GM21526 (cell line): ENCODE measurements around the gene ZNF541.

Source experiments
- ATAC-seq: cut with Tn5 transposase; IDR thresholded peaks from one replicate; pipeline ENCODE4 v1.9.1; 2021; ENCODE audit warnings: moderate library complexity; ENCODE audit not compliant: unreplicated experiment, low FRiP score

Gene ZNF541

DNA sequence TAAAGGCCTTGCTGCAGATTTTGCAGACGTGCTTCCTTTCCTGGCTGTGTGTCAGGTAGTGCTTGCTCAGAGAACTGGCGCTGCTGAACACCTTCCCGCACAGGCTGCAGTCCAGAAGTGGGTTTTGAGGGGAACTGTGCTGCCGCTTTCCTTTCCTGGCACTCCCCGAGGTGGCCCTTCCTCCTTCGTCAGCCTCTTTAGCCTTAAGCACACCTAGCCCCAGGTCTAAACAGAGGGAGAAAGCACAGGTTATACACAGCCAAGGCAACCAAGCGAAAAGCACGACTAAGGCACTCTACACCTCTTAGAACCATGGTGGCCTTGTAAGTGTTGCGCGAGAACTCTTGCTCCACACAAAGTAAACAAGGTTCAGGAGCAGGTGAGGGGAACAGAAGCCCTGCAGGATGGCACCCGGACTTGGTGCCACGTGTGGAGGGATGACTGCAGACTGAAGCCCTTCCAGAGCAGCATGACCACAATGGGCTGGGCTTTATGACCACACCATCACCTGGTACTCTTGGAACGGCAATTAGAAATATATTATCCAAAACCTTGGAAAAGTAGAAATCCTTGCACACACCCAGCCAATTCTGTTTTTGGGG is 23.6 kb downstream of the ZNF541 start:
- ATAC-seq: no peak

DNA sequence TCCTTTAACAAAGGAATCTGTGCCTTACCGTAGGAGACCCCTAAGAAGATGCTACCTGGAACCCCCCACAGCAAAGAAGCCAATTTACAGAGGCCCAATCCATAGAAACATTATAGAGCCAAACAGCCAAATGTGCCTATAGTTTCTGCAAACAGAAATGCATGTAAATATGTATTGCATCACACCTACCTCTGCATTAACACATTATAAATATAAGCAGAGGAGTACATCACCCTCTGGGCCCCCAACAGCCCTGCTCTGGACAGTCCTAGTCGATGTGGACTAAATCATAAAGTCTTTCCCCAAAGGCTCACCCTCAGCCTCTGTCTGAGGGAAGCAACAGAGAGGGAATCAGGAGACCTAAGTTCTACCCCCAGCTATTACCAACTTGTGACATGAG is 25.7 kb downstream of the ZNF541 start:
- ATAC-seq: no peak

DNA sequence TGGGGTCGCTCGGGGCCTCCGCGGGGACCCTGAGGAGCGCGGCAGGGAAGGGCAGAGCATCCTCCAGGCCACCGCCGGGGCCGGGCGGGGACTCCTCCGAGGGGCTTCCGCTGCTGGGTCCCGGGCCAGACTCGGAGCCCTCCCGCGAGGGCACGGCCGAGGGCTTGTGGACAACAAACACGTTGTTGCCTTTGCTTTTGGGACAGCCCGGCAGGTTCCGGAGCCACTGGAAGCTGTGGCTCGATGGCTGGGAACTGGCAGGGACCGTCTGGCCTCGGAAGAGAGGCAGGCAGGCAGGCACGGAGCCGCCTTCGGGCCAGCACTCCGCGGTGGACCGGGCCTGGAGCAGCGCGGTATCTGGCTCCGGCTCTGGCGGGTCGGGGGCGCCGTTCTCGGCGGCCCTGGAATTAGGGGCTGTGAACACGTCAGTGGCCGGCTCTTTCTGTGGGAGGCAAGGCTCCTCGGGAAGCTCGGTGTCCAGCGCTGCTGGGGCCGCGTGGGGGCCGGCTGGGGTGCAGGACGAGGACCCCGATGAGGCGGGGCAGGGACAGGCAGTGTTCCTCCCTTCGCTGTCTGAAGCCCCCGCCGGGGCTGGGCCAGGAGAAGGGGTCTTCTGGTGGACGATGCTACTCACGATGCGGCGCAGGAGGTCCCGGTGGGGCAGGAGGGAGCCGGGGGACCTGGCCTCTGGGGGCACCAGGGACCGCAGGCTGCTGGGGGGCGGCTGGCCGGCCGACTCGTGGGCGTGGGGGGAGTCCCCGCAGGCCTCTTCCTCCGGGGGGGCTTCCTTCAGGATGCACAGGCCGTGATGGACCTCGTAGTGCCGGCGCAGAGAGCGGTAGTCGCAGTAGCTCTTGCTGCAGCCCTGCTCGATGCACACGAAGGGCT is 27.6 kb downstream of the ZNF541 start:
- ATAC-seq: no peak

DNA sequence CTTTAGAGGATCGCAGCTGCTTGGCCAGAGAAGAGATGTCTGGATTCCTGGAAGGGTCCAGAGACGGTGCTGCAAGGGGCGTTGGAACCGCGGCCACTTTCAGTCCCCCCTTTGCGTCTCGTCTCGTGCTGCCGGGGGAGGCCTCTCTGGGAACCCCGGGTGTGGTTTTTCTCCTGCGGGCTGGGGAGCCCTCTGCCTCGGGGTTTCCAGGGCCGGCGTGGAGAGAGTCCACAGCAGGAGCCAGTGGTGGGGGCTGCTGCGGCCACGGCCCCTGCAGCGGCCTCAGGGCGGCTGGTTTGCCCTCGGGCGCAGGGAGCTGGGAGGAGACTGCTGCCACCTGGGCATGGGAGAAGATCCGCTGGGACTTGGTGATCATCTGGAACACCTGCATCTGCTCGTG is 28.5 kb downstream of the ZNF541 start:
- ATAC-seq: no peak

DNA sequence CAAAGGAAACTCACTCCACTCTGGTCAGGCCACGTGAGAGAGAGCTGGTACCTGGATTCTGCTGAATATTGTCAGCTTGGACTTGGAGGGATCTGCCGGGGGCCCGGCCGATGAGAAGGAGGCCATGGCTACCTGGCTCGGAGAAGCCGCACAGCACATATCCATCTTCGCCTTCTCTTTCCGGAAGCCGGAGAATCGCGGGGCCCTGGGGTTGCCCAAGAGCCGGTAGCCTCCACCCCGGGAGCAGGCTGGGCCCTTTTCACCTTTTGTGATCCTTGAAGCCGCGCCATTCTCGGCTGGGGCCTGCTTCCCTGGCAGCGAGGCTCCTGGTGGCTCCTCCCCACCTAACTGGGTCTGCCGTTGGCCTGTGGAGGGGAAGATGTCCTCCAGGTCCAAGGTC is 28.9 kb downstream of the ZNF541 start:
- no peak for ATAC-seq

DNA sequence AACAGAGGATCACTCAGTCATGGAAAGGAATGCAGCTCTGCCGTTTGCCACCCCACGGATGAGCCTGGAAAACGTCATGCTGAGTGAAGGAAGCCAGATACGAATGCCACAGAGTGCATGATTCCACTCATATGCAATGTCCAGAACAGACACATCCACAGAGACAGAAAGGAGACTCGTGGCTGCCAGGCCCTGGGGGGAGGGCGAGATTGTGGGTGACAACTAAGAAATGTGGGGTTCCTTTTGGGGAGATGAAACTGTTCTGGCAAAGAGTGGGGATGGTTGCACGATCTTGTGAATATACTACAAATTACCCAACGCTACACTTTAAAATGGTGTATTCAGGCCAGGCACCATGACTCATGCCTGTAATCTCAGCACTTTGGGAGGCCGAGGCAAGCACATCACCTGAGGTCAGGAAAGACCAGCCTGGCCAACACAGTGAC is 30.9 kb downstream of the ZNF541 start:
- no peak for ATAC-seq

DNA sequence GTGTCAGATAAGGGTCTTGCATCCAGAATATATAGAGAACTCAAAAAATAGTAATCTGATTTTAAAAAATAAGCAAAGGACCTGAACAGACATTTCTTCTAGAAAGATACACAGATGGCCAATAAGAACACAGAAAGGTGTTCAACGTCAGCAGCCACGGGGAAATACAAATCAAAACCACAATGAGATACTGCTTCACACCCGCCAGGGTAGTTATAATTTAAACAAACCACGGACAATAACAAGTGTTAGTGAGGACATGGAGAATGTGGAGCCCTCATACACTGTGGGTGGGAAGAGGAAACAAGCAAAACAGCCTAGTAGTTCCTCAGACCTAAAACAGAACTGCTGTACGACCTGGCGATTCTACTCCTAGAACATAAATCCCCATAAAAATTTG is 31.4 kb downstream of the ZNF541 start:
- ATAC-seq: no peak

DNA sequence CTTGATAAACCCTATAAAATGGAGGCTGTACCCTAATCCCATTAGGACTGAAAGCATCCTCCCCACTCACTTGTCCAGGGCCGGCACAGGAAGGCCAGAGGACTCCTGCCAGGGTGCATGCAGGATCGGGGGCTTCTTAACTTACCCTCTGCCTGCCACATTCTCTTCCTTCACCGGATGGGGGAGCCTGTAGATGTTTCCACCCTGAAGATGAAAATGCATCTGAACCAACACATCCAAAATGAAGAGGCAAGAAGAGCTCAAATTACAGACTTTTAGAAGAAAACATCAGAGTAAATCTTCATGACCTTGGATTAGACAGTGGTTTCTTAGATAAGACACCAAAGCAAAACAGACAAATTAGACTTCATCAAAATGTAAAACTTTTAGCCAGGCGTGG is 32.2 kb downstream of the ZNF541 start:
- ATAC-seq: no peak

DNA sequence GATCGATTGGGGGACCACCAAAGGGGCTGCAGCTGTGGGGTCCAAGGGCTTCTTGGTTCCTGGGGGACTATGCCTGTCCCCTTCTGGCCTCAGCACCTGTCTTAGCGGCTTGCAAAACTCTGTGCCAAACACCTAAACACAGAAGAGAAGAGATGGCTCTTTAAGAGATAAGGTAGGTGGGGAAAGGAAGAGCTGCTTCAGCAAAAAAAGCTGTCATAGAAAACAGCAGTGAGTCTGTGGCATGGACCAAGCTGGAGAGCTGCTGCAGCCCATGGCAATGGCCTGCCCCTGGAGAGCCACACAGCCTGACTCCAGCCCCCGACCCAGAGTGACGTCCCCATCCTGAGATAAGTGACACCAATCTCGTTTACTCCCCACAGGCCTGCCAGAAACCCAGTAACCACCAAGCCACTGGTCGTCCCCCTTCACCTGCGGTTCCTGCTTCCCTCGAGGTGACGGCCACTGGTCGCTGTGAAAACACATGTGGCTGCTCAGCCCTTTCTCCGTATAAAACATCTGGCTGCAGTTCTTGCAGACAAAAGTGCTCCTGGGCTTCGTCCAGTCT is 33.1 kb downstream of the ZNF541 start:
- no peak for ATAC-seq

DNA sequence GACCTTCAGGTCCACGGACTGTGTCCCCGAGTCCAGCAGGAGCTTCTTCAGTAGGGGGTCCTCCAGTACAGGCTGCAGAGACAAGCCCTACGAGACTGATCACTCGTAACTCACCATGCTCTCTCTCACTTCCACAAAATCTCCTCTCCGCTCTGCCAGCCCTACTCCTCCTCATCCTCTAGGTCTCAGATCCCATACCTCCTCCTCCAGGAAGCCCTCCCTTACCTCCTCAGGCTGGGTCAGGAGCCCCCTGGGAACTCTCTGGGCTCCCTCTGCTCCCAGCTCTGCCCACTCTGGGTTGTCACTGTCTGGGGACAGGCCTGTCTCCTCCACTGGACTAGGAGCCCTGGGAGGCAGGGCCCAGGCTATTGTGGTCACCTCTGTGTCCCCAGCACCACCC is 34.1 kb downstream of the ZNF541 start:
- no peak for ATAC-seq

DNA sequence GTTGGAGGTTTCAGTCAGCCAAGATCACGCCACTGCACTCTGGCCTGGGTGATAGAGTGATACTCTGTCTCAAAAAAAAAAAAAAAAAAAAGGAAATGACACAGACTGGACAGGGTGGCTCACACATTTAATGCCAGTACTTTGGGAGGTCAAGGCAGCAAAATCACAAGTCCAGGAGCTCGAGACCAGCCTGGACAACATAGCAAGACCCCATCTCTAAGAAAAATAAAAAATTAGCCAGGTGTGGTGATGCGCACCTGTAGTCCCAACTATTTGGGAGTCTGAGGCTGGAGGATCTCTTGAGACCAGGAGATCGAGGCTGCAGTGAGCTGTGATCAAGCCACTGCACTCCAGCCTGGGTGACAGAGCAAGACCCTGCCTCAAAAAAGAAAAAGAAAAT is 35.5 kb downstream of the ZNF541 start:
- no peak for ATAC-seq

DNA sequence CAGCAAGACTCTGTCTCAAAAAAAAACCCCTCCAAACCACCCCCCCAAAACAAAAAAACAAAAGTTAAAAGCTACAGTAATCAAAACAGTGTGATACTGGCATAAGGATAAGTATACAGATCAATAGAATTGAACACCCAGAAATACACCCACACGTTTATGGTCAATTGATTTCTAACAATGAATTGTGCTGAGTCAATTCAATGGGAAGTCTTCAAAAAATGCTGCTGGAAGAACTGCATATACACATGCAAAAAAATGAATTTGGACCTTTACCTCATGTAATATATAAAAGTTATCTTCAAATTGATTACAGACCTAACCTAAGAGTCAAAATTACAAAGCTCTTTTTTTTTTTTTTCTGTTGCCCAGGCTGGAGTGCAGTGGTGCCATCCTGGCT is 38.3 kb downstream of the ZNF541 start:
- ATAC-seq: no peak

DNA sequence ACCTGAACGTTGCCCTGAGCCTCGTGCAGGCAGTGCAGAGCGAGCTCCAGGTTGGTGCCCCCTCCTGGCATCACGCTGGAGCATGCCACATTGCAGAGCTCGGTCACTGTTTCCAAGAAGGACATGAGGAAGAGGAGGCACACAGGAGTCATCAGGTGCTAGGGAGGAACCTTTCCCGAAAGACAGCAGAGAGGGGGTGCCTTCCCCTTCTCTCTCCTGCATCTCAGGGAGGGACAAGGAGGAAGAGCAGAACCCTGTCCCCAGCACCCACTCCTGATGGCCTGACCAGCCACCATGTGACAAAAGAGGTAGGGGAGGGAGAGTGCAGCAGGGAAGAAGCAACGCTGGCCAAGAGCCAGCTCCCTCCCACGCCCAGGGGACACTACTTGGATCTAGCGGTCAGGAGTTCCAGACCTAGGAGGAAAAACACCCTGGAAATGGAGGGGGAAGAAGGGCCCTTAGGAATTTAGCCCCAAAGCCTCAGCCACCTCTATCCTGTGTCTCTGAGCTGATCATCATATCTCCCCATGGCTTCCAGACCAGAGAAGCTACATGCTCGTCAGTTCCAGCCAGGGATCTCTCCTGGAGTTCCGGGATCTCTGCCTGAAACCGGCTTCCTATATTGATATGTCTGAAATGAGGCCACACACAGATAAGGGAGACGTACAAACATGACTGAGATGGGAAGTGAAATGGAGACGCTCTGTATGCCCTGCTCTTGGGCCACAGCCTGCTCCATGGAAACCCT is 41.1 kb downstream of the ZNF541 start:
- no peak for ATAC-seq

DNA sequence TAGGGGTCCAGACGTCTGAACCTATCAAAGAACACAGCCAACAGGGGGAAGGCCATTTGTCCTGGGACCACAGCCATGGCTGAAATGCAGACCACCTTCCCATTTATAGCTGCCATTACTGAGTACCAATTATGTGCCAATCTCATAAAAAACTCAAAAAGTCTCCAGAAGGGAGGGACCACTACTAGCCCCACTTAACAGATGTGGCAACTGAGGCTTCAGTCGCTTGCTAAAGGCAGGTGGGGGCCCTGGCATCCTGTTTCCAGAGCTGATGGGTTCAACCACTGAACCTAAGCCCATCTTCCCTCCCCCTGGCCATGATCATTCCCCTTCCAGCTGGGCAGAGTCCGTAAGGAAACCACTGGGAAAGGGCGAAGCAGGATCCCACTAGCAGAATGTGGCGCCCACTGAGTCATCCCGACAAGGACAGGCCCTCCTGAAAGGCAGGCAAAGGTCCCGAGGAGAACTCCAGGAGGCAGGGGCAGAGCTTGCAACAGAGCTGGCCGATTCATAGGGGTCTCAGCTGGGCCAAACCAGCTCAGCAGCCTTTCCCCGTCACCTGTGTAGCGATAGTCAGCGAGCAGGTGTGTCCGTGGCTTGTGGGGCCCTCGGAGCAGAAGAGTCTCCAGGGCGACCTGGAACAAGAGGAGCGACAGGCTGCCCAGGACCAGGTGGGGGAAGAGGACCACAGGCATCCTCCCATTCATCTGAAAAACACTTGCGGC is 43.8 kb downstream of the ZNF541 start:
- ATAC-seq: no peak

DNA sequence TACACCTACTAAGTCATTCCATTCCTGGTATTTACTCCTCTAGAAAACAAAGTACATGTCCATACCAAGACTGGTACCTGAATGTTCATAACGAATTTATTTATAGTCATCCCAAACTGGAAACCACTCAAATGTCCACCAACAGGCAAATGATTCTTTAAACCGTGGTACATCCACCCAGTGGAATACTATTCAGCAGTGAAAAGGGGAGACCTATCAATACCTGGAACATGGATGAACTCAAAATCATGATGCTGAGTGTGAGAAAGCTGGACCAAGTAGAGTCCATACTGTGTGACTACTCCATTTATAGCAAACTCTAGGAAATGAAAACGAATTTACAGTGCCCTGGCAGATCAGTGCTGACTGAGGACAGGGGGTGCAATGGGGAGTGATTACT is 46.1 kb downstream of the ZNF541 start:
- no peak for ATAC-seq

DNA sequence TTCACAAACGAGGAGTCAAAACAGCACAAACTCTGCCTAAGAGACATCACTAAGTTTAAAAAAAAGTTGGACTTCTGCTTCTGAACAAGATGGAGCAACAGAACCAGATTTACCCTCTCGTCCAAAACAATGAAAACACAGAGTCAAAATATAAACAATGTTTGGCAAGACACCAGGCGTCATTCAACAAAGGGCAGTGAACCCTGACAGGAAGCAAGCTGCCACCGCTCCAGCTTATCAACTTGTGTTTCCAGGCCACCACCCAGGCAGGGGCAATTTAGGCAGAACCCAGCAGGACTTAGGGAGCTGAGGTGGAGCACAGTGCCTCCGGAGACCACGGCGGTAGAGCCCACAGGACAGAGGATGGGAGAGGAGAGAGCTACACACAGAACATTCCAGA is 49.5 kb downstream of the ZNF541 start:
- no peak for ATAC-seq
